Measurements from ENCODE around the gene TMEM130. TPM values are rescaled to one million over a fixed set of nuclear protein-coding genes. Genes with fewer than 3 reads are reported as not detected.
A peak's percentile ranks its signal among the peaks of the same experiment; 100 is the strongest.

The TMEM130 gene
- total RNA-seq, 1 donor from 2014 or later: 1.7 TPM

DNA sequence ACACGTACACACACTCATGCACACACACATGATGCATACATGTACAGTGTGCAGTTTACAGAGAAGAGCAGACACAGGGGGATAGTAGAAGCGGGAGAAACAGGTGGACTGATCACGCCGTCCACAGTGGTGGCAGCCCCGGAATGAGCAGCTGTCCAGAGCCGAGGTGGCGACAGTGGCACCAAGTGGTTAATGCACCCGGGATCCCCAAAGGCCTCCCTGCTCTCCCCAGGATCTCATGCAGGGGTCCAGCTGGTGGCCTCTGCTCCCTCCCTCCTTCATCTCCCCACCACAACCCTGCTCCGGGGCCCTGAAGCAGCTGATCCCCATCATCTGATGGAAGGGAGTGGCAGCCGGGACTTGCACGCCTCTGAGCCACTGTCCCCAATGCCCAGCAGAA, 29.7 kb downstream of the TMEM130 start:
- H3K27ac Mint-ChIP-seq (ENCODE audit: unreplicated experiment): no peak overlapping the region
- H3K36me3 Mint-ChIP-seq (ENCODE audit: unreplicated experiment): no peaks in the 10 kb centered on the region

DNA sequence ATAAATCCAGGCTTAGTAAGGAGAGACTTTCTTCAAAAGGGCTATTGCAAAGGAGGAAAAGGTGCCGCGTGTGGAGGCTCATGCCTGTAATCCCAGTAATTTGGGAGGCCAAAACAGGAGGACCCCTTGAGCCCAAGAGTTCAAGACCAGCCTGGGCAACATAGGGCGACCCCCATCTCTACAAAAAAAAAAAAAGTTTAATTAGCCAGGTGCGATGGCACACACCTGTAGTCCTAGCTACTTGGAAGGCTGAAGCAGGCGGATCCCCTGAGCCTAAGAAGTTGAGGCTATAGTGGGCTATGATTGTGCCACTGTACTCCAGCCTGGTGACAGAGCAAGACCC, 32.2 kb downstream of the TMEM130 start:
- no peak for DNase-seq (ENCODE audit: extremely low spot score, unreplicated experiment)
- Mint-ChIP-seq H3K9me3 (ENCODE audit: unreplicated experiment) (no peaks in the 10 kb centered on the region), H3K27ac (ENCODE audit: unreplicated experiment) (no peak overlapping the region), H3K4me3 (ENCODE audit: unreplicated experiment) (no peak overlapping the region), H3K4me1 (ENCODE audit: unreplicated experiment) (peaks cover 12% of the 10 kb centered on the region), H3K27me3 (ENCODE audit: unreplicated experiment) (peaks cover 19% of the 10 kb centered on the region), H3K36me3 (ENCODE audit: unreplicated experiment) (no peaks in the 10 kb centered on the region)
- TF ChIP-seq, protein P1, sequence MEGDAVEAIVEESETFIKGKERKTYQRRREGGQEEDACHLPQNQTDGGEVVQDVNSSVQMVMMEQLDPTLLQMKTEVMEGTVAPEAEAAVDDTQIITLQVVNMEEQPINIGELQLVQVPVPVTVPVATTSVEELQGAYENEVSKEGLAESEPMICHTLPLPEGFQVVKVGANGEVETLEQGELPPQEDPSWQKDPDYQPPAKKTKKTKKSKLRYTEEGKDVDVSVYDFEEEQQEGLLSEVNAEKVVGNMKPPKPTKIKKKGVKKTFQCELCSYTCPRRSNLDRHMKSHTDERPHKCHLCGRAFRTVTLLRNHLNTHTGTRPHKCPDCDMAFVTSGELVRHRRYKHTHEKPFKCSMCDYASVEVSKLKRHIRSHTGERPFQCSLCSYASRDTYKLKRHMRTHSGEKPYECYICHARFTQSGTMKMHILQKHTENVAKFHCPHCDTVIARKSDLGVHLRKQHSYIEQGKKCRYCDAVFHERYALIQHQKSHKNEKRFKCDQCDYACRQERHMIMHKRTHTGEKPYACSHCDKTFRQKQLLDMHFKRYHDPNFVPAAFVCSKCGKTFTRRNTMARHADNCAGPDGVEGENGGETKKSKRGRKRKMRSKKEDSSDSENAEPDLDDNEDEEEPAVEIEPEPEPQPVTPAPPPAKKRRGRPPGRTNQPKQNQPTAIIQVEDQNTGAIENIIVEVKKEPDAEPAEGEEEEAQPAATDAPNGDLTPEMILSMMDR (IDR thresholded peaks at IDR 0.05): no peak

More for the DNA sequence above, 29.7 kb downstream of the TMEM130 start:
- no peak for DNase-seq (ENCODE audit: extremely low spot score, unreplicated experiment)
- peaks cover 12% of the 10 kb centered on the region for H3K4me1 Mint-ChIP-seq (ENCODE audit: unreplicated experiment)
- H3K4me3 Mint-ChIP-seq (ENCODE audit: unreplicated experiment): no peak overlapping the region
- H3K27me3 Mint-ChIP-seq (ENCODE audit: unreplicated experiment): peaks cover 9% of the 10 kb centered on the region
- H3K9me3 Mint-ChIP-seq (ENCODE audit: unreplicated experiment): no peaks in the 10 kb centered on the region
- TF ChIP-seq, protein P1 (IDR thresholded peaks at IDR 0.05): no peak

DNA sequence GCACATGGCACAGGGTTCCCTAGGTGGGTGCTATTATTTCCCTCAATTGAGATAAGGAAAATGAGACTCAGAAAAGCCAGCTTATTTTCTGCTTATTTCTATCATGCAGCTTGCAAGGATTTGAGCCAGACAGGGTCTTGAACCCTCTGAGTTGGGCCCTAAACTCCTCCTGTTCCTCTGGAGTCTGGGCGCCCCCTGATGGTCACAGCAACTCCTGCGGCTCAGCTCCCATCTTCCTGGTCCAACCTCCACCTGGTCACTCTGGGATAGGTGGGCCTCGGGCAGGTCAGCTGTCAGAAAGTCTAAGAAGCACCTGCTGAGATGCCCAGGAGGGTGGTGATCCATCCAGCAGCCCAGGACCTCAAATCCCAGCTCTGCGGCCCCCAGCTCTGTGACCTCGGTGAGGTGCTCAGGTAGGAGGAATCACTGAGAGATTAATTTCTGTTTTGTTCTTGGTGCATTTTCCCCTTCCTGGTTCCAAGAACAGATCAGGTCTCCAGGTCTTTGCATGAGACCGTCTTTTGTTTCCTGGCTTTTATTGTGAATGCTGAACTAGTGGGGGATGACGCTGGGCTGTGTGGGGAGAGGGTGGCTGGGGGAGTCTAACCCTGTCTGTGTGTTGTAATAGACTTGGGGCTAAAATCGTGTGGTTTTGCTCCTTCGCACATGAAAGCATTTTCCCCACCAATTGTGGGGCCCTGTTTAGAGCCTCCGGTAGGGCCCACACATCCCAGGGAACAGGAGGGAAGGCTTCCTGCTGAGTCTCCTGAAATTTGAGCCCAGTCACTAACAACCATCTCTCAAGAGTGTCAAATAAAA, 32.8 kb downstream of the TMEM130 start:
- Mint-ChIP-seq H3K4me1 (ENCODE audit: unreplicated experiment) (peaks cover 12% of the 10 kb centered on the region), H3K36me3 (ENCODE audit: unreplicated experiment) (no peaks in the 10 kb centered on the region), H3K27me3 (ENCODE audit: unreplicated experiment) (peaks cover 19% of the 10 kb centered on the region), H3K27ac (ENCODE audit: unreplicated experiment) (no peak overlapping the region), H3K9me3 (ENCODE audit: unreplicated experiment) (no peaks in the 10 kb centered on the region), H3K4me3 (ENCODE audit: unreplicated experiment) (no peak overlapping the region)
- DNase-seq (ENCODE audit: extremely low spot score, unreplicated experiment): no peak
- TF ChIP-seq, protein P1 (IDR thresholded peaks at IDR 0.05): peak; percentile 62

DNA sequence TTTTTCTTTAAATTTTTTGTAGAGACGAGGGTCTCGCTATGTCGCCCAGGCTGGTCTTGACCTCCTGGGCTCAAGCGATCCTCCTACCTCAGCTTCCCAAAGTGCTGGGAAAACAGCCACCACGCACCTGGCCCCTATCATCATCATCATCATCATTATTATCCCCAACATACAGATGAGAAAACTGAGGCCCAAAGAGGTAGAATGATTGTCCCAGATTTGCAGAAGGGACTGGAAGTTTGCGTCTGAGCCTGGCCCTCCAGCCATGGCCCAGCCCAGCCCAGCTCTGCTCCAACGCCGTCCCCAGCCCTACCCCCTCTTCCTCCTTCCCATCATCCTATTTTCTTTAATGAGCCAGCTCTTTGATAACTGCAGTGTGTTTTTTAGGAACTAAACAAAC, 34.9 kb downstream of the TMEM130 start:
- DNase-seq (ENCODE audit: extremely low spot score, unreplicated experiment): no peak
- Mint-ChIP-seq H3K27me3 (ENCODE audit: unreplicated experiment) (peaks cover 19% of the 10 kb centered on the region), H3K27ac (ENCODE audit: unreplicated experiment) (no peak overlapping the region), H3K4me1 (ENCODE audit: unreplicated experiment) (peaks cover 7% of the 10 kb centered on the region), H3K36me3 (ENCODE audit: unreplicated experiment) (no peaks in the 10 kb centered on the region), H3K9me3 (ENCODE audit: unreplicated experiment) (no peaks in the 10 kb centered on the region), H3K4me3 (ENCODE audit: unreplicated experiment) (no peak overlapping the region)
- TF ChIP-seq, protein P1 (IDR thresholded peaks at IDR 0.05): no peak

DNA sequence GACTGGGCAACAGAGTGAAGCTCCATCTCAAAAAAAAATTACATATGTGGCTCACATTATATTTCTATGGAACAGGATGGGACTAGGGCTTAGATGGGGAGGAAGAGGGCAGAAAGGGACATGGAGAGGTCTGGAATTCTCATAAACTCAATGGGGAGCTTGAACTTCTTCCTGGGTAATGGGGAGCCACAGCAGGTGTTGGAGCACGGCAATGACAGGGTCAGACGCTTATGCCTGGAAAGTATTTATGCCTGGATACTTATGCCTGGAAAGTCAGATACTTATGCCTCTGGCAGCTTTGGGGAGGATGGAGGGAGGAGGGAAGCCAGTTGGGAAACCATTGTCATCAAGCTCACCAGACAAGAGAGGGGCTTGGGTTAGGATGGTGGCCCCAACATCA, 36.8 kb downstream of the TMEM130 start:
- no peak overlapping the region for H3K27ac Mint-ChIP-seq (ENCODE audit: unreplicated experiment)
- H3K4me3 Mint-ChIP-seq (ENCODE audit: unreplicated experiment): no peak overlapping the region
- peaks cover 22% of the 10 kb centered on the region for H3K27me3 Mint-ChIP-seq (ENCODE audit: unreplicated experiment)

More for the DNA sequence above, 36.8 kb downstream of the TMEM130 start:
- Mint-ChIP-seq H3K9me3 (ENCODE audit: unreplicated experiment) (no peaks in the 10 kb centered on the region), H3K4me1 (ENCODE audit: unreplicated experiment) (peaks cover 7% of the 10 kb centered on the region), H3K36me3 (ENCODE audit: unreplicated experiment) (no peaks in the 10 kb centered on the region)
- no peak for DNase-seq (ENCODE audit: extremely low spot score, unreplicated experiment)
- TF ChIP-seq, protein P1 (IDR thresholded peaks at IDR 0.05): no peak
